ENCODE data around the gene ADIPOR1.
"Not testable (repeated sequence)": the region's sequence is repeated elsewhere in the genome, so short reads cannot be mapped to it uniquely, and the experiment has no call there.

Gene ADIPOR1

DNA sequence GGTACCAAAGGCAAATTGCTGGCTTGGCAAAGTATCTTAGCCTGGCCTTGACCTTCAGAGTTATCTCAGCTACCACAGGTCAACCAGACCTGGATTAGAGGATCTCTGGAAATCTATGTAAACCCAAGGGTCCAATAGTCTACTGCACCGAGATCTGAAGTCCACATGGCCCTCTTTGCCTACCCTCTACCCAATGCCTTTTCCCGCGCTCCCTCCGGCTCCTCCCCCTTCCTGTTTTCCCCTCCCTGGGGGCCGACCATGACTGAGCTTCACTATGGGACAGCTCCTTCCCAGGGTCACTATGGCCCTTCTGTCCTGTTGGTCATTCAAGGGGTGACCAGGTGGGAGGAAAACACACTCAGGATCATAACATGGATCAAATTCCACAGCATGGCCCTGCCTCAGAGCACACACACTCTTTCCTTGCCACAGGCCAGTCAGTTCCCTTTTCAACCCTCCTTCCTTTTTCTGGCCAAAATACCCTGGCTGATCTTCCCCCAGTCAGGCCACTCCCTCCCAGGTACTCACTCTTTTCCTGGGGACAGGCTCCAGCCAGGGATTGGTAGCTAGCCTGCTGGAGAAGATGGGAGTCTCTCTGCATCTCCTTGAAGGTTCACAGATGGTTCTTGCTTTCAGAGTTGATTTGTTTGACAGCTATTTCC, 29.9 kb upstream of the ADIPOR1 start:
- no peaks in the 10 kb centered on the region for H3K4me1 Mint-ChIP-seq
- no peak overlapping the region for H3K27ac Mint-ChIP-seq
- TF ChIP-seq, protein P1, sequence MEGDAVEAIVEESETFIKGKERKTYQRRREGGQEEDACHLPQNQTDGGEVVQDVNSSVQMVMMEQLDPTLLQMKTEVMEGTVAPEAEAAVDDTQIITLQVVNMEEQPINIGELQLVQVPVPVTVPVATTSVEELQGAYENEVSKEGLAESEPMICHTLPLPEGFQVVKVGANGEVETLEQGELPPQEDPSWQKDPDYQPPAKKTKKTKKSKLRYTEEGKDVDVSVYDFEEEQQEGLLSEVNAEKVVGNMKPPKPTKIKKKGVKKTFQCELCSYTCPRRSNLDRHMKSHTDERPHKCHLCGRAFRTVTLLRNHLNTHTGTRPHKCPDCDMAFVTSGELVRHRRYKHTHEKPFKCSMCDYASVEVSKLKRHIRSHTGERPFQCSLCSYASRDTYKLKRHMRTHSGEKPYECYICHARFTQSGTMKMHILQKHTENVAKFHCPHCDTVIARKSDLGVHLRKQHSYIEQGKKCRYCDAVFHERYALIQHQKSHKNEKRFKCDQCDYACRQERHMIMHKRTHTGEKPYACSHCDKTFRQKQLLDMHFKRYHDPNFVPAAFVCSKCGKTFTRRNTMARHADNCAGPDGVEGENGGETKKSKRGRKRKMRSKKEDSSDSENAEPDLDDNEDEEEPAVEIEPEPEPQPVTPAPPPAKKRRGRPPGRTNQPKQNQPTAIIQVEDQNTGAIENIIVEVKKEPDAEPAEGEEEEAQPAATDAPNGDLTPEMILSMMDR (IDR thresholded peaks at IDR 0.05; ENCODE audit: unreplicated experiment in 3 of 3) = no peak

DNA sequence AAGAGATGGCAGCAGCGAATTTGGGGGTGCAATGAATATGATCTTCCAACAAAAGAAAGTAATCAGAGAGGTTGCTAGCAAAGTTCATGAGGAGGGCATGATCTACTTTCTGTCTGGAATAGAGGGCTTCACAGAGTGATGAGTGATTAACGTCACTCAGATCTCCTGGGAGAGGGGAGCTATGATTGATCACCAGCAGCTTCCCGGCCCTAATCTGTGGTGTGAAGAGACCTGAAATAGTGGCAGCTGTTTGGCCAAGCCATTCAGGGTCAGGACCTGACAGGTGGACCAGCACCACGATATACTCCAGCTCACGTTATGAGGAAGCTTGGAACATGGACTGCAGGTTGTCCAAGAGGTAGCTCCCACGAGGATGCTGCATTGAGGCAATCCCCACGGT, 29.1 kb upstream of the ADIPOR1 start:
- H3K36me3 Mint-ChIP-seq (ENCODE audit: low read depth) = no peaks in the 10 kb centered on the region
- no peak overlapping the region for H3K4me3 Mint-ChIP-seq
- no peaks in the 10 kb centered on the region for H3K4me1 Mint-ChIP-seq
- no peaks in the 10 kb centered on the region for H3K9me3 Mint-ChIP-seq
- TF ChIP-seq, protein P1 (IDR thresholded peaks at IDR 0.05; ENCODE audit: unreplicated experiment in 3 of 3) = no peak
- H3K27ac Mint-ChIP-seq = no peak overlapping the region
- H3K27me3 Mint-ChIP-seq (ENCODE audit: low read depth) = peaks cover 28% of the 10 kb centered on the region

More for the DNA sequence above, 29.9 kb upstream of the ADIPOR1 start:
- Mint-ChIP-seq H3K4me3 (no peak overlapping the region), H3K36me3 (ENCODE audit: low read depth) (no peaks in the 10 kb centered on the region), H3K27me3 (ENCODE audit: low read depth) (peaks cover 32% of the 10 kb centered on the region), H3K9me3 (no peaks in the 10 kb centered on the region)

DNA sequence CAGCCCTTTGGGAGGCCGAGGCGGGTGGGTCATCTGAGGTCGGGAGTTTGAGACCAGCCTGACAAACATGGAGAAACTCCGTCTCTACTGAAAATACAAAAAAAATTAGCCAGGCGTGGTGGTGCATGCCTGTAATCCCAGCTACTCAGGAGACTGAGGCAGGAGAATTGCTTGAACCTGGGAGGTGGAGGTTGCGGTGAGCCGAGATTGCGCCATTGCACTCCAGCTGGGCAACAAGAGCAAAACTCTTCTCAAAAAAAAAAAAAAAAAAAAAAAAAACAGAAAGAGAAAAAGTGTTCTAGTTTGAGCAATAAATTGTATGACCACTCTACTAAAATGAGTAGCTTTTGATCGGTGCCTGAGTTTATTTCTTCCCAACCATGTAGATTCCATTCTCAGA, 28.0 kb upstream of the ADIPOR1 start:
- peaks cover 21% of the 10 kb centered on the region for H3K27me3 Mint-ChIP-seq (ENCODE audit: low read depth)
- not testable (repeated sequence) for H3K9me3 Mint-ChIP-seq; H3K36me3 Mint-ChIP-seq (ENCODE audit: low read depth); H3K4me3 Mint-ChIP-seq; H3K4me1 Mint-ChIP-seq; H3K27ac Mint-ChIP-seq

DNA sequence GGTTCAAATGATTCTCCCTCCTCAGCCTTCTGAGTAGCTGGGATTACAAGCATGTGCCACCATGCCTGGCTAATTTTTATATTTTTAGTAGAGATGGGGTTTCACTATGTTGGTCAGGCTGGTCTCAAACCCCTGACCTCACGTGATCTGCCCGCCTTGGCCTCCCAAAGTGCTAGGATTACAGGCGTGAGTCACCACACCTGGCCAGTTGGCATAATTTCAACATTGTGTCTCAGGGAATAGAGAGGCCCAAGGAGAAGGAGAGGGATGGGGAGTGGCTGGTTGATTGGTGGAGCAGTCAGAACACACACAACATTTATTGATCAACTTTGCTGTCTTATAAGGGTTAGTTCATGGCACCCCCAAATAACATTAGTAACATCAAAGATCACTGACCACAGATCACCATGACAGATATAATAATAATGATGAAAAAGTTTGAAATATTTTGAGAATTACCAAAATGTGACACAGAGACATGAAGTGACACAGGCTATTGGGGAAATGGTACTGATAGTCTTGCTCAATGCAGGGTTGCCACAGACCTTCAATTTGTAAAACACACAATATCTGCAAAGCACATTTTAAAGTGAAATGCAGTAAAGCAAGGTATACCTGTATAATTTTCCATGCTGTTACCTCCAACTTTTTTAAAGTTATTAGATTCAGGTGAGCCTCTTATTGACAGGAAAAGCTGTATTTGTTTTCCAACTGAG, 24.8 kb upstream of the ADIPOR1 start:
- Mint-ChIP-seq H3K27me3 (ENCODE audit: low read depth) (peaks cover 18% of the 10 kb centered on the region), H3K27ac (no peak overlapping the region), H3K4me3 (no peak overlapping the region), H3K9me3 (no peaks in the 10 kb centered on the region), H3K4me1 (no peaks in the 10 kb centered on the region), H3K36me3 (ENCODE audit: low read depth) (no peaks in the 10 kb centered on the region)
- TF ChIP-seq, protein P1 (IDR thresholded peaks at IDR 0.05; ENCODE audit: unreplicated experiment in 3 of 3) = no peak

DNA sequence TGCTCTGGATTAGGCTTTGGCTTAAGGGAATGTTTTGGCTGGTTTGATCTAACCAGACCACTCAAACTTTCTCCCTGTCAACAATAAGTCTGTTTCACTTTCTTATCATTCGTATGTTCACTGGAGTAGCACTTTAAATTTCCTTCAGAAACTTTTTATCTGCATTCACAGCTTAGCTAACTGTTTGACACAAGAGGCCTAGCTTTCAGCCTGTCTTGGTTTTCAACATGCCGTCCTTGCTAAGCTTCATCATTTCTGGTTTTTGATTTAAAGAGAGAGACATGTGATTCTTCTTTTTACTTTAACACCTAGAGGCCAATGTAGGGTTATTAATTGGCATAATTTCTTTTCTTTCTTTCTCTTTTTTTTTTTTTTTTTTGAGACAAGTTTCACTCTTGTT, 23.8 kb upstream of the ADIPOR1 start:
- H3K4me1 Mint-ChIP-seq = no peaks in the 10 kb centered on the region
- TF ChIP-seq, protein P1 (IDR thresholded peaks at IDR 0.05; ENCODE audit: unreplicated experiment in 3 of 3) = no peak
- H3K27me3 Mint-ChIP-seq (ENCODE audit: low read depth) = peaks cover 27% of the 10 kb centered on the region
- no peak overlapping the region for H3K27ac Mint-ChIP-seq
- no peaks in the 10 kb centered on the region for H3K36me3 Mint-ChIP-seq (ENCODE audit: low read depth)
- no peak overlapping the region for H3K4me3 Mint-ChIP-seq
- H3K9me3 Mint-ChIP-seq = no peaks in the 10 kb centered on the region

DNA sequence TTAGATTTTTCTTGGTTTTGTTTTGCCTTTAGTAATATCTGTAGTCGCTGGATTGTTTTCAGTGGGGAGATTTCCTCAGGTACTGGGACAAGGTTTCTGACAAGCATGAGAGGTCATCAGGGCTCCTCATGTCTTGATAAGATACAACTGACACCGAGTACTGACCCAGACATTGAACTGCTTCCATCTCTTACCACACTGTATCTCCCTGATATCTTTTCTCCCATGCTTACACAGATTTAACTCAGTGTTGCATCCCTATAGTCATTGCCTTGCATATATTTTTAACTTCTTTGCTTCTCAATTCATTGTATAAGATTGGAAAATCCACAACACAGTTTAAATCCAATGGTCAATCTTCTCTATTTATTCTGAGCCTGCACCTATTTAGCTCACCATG, 21.3 kb upstream of the ADIPOR1 start:
- H3K4me1 Mint-ChIP-seq = no peaks in the 10 kb centered on the region
- H3K27ac Mint-ChIP-seq = no peak overlapping the region
- no peaks in the 10 kb centered on the region for H3K36me3 Mint-ChIP-seq (ENCODE audit: low read depth)
- H3K27me3 Mint-ChIP-seq (ENCODE audit: low read depth) = peaks cover 40% of the 10 kb centered on the region
- TF ChIP-seq, protein P1 (IDR thresholded peaks at IDR 0.05; ENCODE audit: unreplicated experiment in 3 of 3) = no peak
- H3K4me3 Mint-ChIP-seq = no peak overlapping the region
- H3K9me3 Mint-ChIP-seq = no peaks in the 10 kb centered on the region
